Omental fat pad (tissue), 4 donors: ENCODE data around the gene AGBL1. TPM values are rescaled to one million over a fixed set of nuclear protein-coding genes. Genes with fewer than 3 reads are reported as not detected.

Source experiments
- ATAC-seq: fragments of 150-250 bp; one replicate; pipeline ENCODE4 v1.9.1; 2016; ENCODE audit warnings: mild to moderate bottlenecking, moderate library complexity; ENCODE audit not compliant: low FRiP score
- DNase-seq: peaks from one replicate; pipeline ENCODE4 v3.0.0-alpha.2; 2019; ENCODE audit warnings: low spot score
- CTCF ChIP-seq, 3 donors: fragments of 450-650 bp; IDR thresholded peaks; one replicate each; pipeline ENCODE4 v1.5.1; 2016 to 2017; ENCODE audit warnings: antibody characterized with exemption in 3 of 3, mild to moderate bottlenecking in 3 of 3, moderate library complexity in 2 of 3
- total RNA-seq, 4 donors: library from RNA; depleted of rRNA; stranded (reverse); fragments of >200 nt; gene quantifications; one replicate each; pipeline ENCODE4 v1.1.0, GENCODE V29; 2016

AGBL1 gene
- total RNA-seq, 4 donors from 2014 or later = not detected

- ATAC-seq (no peak), DNase-seq (no peak)
- no peak for TF ChIP-seq CTCF (IDR thresholded peaks at IDR 0.05)
Measured at GRCh38 chr15:86235667-86236066, 156.0 kb downstream of the AGBL1 start.

GRCh38 chr15:86236356-86237110, 156.9 kb downstream of the AGBL1 start:
- DNase-seq (no peak), ATAC-seq (no peak)
- no peak for TF ChIP-seq CTCF (IDR thresholded peaks at IDR 0.05)

- TF ChIP-seq CTCF (IDR thresholded peaks at IDR 0.05) = no peak
- DNase-seq (no peak), ATAC-seq (no peak)
Measured at GRCh38 chr15:86237111-86237500, 157.4 kb downstream of the AGBL1 start.

GRCh38 chr15:86247249-86247955, 167.7 kb downstream of the AGBL1 start:
- no peak for DNase-seq
- no peak for ATAC-seq
- no peak for TF ChIP-seq CTCF (IDR thresholded peaks at IDR 0.05)

- DNase-seq (no peak), ATAC-seq (no peak)
- no peak for TF ChIP-seq CTCF (IDR thresholded peaks at IDR 0.05)
Measured at GRCh38 chr15:86255247-86255646, 175.6 kb downstream of the AGBL1 start.

- no peak for TF ChIP-seq CTCF (IDR thresholded peaks at IDR 0.05)
- no peak for ATAC-seq
- DNase-seq = no peak
Measured at GRCh38 chr15:86256628-86257027, 177.0 kb downstream of the AGBL1 start.

- no peak for DNase-seq
- no peak for TF ChIP-seq CTCF (IDR thresholded peaks at IDR 0.05)
- ATAC-seq = no peak
Measured at GRCh38 chr15:86259589-86259988, 179.9 kb downstream of the AGBL1 start.
